Nephron (organoid): ENCODE measurements around the gene UBAP2L.
"Not testable (repeated sequence)": the region's sequence is repeated elsewhere in the genome, so short reads cannot be mapped to it uniquely, and the experiment has no call there.

ENCODE experiments used
- H3K27ac Mint-ChIP-seq, 3 experiments: 2 replicates each; pipeline ENCODE4 v1.8.0; 2020; ENCODE audit warnings: mixed read lengths in 3 of 3, mild to moderate bottlenecking in 2 of 3, moderate library complexity in 1 of 3
- H3K27me3 Mint-ChIP-seq: 2 replicates; pipeline ENCODE4 v1.8.0; 2021; ENCODE audit warnings: low read depth, mild to moderate bottlenecking, moderate library complexity, mixed read lengths
- H3K36me3 Mint-ChIP-seq: 2 replicates; pipeline ENCODE4 v1.8.0; 2020; ENCODE audit warnings: low read depth, mixed read lengths
- H3K4me1 Mint-ChIP-seq: 2 replicates; pipeline ENCODE4 v1.8.0; 2020; ENCODE audit warnings: mixed read lengths
- H3K4me3 Mint-ChIP-seq, 3 experiments: 2 replicates each; pipeline ENCODE4 v1.8.0; 2020; ENCODE audit warnings: mild to moderate bottlenecking in 3 of 3, mixed read lengths in 3 of 3, moderate library complexity in 2 of 3
- H3K9me3 Mint-ChIP-seq: 2 replicates; pipeline ENCODE4 v1.8.0; 2020; ENCODE audit warnings: mixed read lengths
- TF ChIP-seq, protein P1 (sequence below), 3 experiments: fragments of 200-600 bp; sonication (generic); IDR thresholded peaks; one replicate each; pipeline ENCODE4 v1.5.0; 2021; ENCODE audit warnings: antibody characterized with exemption in 3 of 3; ENCODE audit not compliant: unreplicated experiment in 3 of 3

The UBAP2L gene

DNA sequence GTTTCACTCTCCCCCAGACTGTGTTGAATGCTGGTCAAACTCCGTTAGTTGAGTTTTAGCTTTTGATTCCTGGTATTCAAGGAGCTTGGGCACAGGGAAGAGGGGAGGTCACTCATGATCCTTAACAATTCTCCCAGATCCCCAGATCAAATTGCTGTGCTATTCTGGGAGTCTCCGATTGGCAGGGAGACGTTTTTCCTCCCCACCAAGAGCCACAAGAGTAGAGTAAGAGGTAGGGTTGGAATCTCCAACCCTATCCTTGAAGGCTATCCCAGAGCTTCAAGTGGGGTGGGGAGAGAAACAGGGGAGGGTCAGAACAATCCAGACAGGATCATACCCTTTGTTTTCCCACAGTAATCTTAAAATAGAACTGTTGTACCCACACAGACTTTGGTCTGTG lies 28.3 kb upstream of the UBAP2L start:
- Mint-ChIP-seq H3K27me3 (peaks cover 10% of the 10 kb centered on the region), H3K36me3 (no peaks in the 10 kb centered on the region), H3K9me3 (no peaks in the 10 kb centered on the region), H3K27ac (peak overlapping the region; percentile 79 to 91 (median 79)), H3K4me3 (peak overlapping the region in 2 of 3 experiments; percentile 78 to 90), H3K4me1 (peaks cover 40% of the 10 kb centered on the region)
- TF ChIP-seq, protein P1, sequence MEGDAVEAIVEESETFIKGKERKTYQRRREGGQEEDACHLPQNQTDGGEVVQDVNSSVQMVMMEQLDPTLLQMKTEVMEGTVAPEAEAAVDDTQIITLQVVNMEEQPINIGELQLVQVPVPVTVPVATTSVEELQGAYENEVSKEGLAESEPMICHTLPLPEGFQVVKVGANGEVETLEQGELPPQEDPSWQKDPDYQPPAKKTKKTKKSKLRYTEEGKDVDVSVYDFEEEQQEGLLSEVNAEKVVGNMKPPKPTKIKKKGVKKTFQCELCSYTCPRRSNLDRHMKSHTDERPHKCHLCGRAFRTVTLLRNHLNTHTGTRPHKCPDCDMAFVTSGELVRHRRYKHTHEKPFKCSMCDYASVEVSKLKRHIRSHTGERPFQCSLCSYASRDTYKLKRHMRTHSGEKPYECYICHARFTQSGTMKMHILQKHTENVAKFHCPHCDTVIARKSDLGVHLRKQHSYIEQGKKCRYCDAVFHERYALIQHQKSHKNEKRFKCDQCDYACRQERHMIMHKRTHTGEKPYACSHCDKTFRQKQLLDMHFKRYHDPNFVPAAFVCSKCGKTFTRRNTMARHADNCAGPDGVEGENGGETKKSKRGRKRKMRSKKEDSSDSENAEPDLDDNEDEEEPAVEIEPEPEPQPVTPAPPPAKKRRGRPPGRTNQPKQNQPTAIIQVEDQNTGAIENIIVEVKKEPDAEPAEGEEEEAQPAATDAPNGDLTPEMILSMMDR (IDR thresholded peaks at IDR 0.05; ENCODE audit: unreplicated experiment in 3 of 3): no peak

DNA sequence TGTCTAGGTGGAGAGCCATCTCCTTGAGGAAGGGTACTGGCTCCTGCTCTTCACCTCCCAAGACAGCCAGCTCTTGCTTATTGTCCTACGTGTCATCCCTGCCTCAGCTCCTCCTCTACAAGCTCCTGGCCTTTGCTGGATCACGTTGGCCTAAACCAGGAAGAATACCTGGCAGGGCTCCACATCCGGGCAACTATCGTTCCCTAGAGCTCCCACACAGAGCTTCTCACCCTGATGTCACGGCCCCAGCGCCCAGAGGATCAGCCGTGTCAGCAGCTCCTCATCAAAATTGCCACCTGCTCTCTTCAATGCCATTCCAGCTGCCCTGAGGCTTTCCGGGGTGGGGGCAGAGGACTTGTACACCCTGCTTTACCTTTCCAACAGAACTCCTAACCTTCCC lies 26.9 kb upstream of the UBAP2L start:
- Mint-ChIP-seq H3K27me3 (peaks cover 10% of the 10 kb centered on the region), H3K4me3 (peak overlapping the region in 1 of 3 experiments; percentile 15), H3K27ac (no peak overlapping the region), H3K4me1 (peaks cover 35% of the 10 kb centered on the region), H3K9me3 (no peaks in the 10 kb centered on the region), H3K36me3 (no peaks in the 10 kb centered on the region)
- TF ChIP-seq, protein P1 (IDR thresholded peaks at IDR 0.05; ENCODE audit: unreplicated experiment in 3 of 3): no peak

DNA sequence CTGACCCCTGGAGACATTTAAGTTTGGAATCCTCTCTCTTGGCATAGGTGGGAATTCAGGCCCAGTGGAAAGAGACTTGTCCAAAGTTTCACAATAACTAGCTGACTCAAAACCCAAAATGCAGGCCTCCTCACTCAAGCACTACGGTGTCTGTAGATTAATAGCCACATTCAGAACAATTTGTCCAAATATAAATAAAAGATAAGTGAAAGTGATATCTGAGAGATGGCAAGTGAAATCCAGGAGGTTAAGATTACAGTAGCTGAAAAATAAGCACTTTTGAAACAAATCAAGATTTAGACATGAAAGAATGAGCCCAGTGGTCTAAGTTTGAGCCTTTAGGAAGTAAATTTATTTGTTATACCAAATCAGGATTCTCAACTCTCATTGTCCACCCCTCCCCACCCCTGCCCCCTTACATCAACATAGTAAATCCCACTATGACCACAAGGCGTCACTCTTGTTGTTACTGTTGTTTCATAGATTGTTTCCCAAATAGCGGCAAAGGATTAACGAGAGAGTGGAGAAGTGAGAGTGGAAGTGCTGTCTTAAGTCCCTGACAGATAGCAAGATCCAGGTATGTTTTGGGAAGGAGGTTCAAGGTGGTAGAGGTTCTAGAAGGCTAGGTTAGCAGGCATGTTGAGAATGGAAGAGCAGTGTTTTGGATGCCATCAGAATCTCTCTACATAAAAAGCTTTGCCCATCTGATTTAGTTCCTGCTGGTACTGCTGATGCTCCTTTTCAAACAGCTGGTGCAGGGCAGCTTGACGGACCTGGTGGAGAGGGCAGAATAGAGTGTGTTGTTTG lies 21.8 kb upstream of the UBAP2L start:
- no peaks in the 10 kb centered on the region for H3K36me3 Mint-ChIP-seq
- H3K4me1 Mint-ChIP-seq: peaks cover 19% of the 10 kb centered on the region
- H3K4me3 Mint-ChIP-seq: no peak overlapping the region
- H3K27ac Mint-ChIP-seq: no peak overlapping the region
- TF ChIP-seq, protein P1 (IDR thresholded peaks at IDR 0.05; ENCODE audit: unreplicated experiment in 3 of 3): peak; percentile 50 to 59 (median 59)
- H3K9me3 Mint-ChIP-seq: no peaks in the 10 kb centered on the region
- peaks cover 4% of the 10 kb centered on the region for H3K27me3 Mint-ChIP-seq

DNA sequence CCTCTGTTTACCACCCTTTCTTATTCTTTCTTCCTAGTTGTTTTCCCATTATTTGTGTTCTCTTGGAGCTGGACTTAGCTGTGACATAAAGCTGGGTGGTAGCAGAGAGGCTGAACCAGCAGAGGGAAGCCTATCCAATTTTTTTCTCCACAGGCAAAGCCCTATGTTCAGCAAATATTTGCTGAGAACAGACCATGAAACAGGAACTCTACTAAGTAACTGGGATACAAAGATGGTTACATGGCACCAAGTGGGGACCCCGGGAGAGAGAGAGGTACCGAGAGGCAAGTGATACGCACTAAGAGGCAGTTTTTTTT lies 21.2 kb upstream of the UBAP2L start:
- H3K4me1 Mint-ChIP-seq: peaks cover 16% of the 10 kb centered on the region
- no peaks in the 10 kb centered on the region for H3K36me3 Mint-ChIP-seq
- no peak overlapping the region for H3K27ac Mint-ChIP-seq
- TF ChIP-seq, protein P1 (IDR thresholded peaks at IDR 0.05; ENCODE audit: unreplicated experiment in 3 of 3): no peak
- H3K9me3 Mint-ChIP-seq: no peaks in the 10 kb centered on the region
- no peaks in the 10 kb centered on the region for H3K27me3 Mint-ChIP-seq
- no peak overlapping the region for H3K4me3 Mint-ChIP-seq

DNA sequence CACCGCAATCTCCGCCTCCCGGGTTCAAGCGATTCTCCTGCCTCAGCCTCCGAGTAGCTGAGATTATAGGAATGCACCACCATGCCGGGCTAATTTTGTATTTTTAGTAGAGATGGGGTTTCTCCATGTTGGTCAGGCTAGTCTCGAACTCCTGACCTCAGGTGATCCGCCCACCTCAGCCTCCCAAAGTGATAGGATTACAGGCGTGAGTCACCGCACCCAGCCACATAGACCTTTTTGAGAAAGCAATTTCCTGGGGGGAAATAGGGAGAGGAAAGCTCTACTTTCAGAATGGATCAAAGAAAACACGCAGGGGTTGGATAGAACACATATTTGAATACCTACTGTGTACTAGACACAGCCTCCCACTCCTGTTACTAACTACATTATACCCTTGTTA lies 15.0 kb upstream of the UBAP2L start:
- not testable (repeated sequence) for H3K27me3 Mint-ChIP-seq, H3K4me3 Mint-ChIP-seq, H3K9me3 Mint-ChIP-seq, H3K4me1 Mint-ChIP-seq
- Mint-ChIP-seq H3K36me3 (peaks cover 43% of the 10 kb centered on the region), H3K27ac (peak overlapping the region in 2 of 3 experiments; percentile 26 to 75)

DNA sequence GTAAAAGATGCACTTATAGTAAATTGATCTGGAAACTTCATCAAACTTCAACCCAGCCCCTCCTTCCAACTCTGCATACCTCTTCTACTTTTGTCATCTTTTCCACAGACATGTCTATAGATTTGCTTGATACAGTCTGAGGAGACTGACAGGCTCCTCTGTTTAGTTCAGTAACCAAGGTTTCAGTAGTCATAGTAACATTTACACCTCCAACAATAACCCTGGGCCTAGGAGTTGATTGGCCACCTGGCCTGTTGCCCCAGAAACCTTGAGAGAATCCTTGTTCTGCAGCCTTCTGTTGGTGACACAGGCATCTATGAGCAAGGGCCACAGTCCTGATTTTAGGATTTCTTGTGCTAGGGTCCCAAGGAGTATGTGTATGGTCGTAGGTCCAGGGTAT lies 14.6 kb upstream of the UBAP2L start, which contains the start of gene CFAP141:
TSS of gene CFAP141 (minus strand) at position 138 of the 400 bp plus-strand sequence. CDS start at position 112, 26 bp downstream.
- no peak within 1 kb of the TSS for H3K4me3 Mint-ChIP-seq
- H3K27ac Mint-ChIP-seq: peak within 1 kb of the TSS in 2 of 3 experiments; percentile 26 to 75
- H3K36me3 Mint-ChIP-seq: peaks cover 44% of the 10 kb centered on the region
- TF ChIP-seq, protein P1 (IDR thresholded peaks at IDR 0.05; ENCODE audit: unreplicated experiment in 3 of 3): no peak
- H3K4me1 Mint-ChIP-seq: no peaks in the 10 kb centered on the region
- no peaks in the 10 kb centered on the region for H3K9me3 Mint-ChIP-seq
- no peaks in the 10 kb centered on the region for H3K27me3 Mint-ChIP-seq
